Heart right ventricle (tissue), 16 donors: ENCODE measurements around the gene CARD10. TPM values are rescaled to one million over a fixed set of nuclear protein-coding genes. Genes with fewer than 3 reads are reported as not detected.
A peak's percentile ranks its signal among the peaks of the same experiment; 100 is the strongest.
"Not testable (repeated sequence)": the region's sequence is repeated elsewhere in the genome, so short reads cannot be mapped to it uniquely, and the experiment has no call there.

Experiments
- ATAC-seq, 8 donors: fragments of 200-7000 bp; cut with Tn5 transposase; one replicate each; pipeline ENCODE4 v1.9.1; 2020; ENCODE audit warnings: mild to moderate bottlenecking in 8 of 8, moderate library complexity in 8 of 8, moderate number of reproducible peaks in 1 of 8
- DNase-seq, 2 donors: peaks; one replicate each; pipeline ENCODE4 v3.0.0-alpha.2; 2020
- H3K27ac ChIP-seq, 10 donors: fragments of 200-600 bp; sonication (generic) in 2 of 10; one replicate each; pipeline versions ENCODE4 v1.5.0 to v1.8.0; 2020 to 2022; ENCODE audit warnings: mild to moderate bottlenecking in 3 of 10
- H3K27me3 ChIP-seq, 7 donors: fragments of 200-600 bp; one replicate each; pipeline ENCODE4 v1.8.0; 2021 to 2022; ENCODE audit warnings: mild to moderate bottlenecking in 2 of 7
- H3K36me3 ChIP-seq, 9 donors: fragments of 200-600 bp; sonication (generic) in 1 of 9; one replicate each; pipeline versions ENCODE4 v1.5.0 to v1.8.0; 2020 to 2022; ENCODE audit warnings: mild to moderate bottlenecking in 2 of 9
- H3K4me1 ChIP-seq, 9 donors: fragments of 200-600 bp; sonication (generic) in 1 of 9; one replicate each; pipeline versions ENCODE4 v1.5.0 to v1.8.0; 2020 to 2022; ENCODE audit warnings: mild to moderate bottlenecking in 4 of 9
- H3K4me3 ChIP-seq, 10 donors: fragments of 200-600 bp; sonication (generic) in 2 of 10; one replicate each; pipeline versions ENCODE4 v1.5.0 to v1.8.0; 2020 to 2022; ENCODE audit warnings: mild to moderate bottlenecking in 7 of 10, moderate library complexity in 2 of 10
- H3K9me3 ChIP-seq, 11 donors: fragments of 200-600 bp in 10 of 11; sonication (generic) in 2 of 11; one replicate each; pipeline versions ENCODE4 v1.5.0 to v1.8.0; 2013 to 2022; ENCODE audit warnings: mild to moderate bottlenecking in 2 of 11, control low read depth in 1 of 11, moderate library complexity in 1 of 11
- WGBS, 2 donors: extraction: QIAGEN DNeasy Blood & Tissue Kit; methylation state at CpG; one replicate each; pipeline ENCODE4 v1.1.7; 2013; ENCODE audit warnings: inconsistent platforms in 1 of 2; 5-methylcytosine and 5-hydroxymethylcytosine counted together
- intact Hi-C, 10 donors: fragments of 100-400 bp; cut with DNase I; formaldehyde crosslinking; loops; one replicate each; pipeline versions ENCODE4 v1.11.1 to v1.14.2; 2022
- polyA plus RNA-seq, 2 donors: library from polyadenylated mRNA; stranded (reverse); fragments of 200-250 nt; gene quantifications; one replicate each; pipeline ENCODE4 v1.2.3, GENCODE V29; 2013
- total RNA-seq, 10 donors: library from RNA; stranded (reverse); fragmentation: NEBNext Ultra II Directional in 3 of 10; extraction: Animal tissue kit (Norgen Biotek cat#: 25700) in 3 of 10; gene quantifications; one replicate each; pipeline versions ENCODE4 v1.2.1 to v1.2.4, GENCODE V29; 2021 to 2023
- TF ChIP-seq, protein P1 (sequence below), 9 donors: fragments of 200-600 bp; sonication (generic) in 2 of 9; IDR thresholded peaks; one replicate each; pipeline versions ENCODE4 v1.5.0 to v1.8.0; 2021 to 2022; ENCODE audit warnings: antibody characterized with exemption in 9 of 9, mild to moderate bottlenecking in 5 of 9, moderate library complexity in 1 of 9
- donor health status: Arrhythmogenic right ventricular cardiomyopathy.
- donor health status: ischemic (EF 13 %, LVEDD 7.1; RV severe dilation, severe dysfunction).
- donor health status: healthy with polysubstance abuse.
- donor health status: DM: no; HTN: yes; CAD: no.
- donor health status: DM: no; HTN: no; CAD: no.
- donor health status: ischemic (EF 25% LVEDD 6.9; RV normal size, moderate dysfunction).
- donor health status: ischemic (EF 25% LVEDD 5.7; RV mildly dilated, moderate dysfunction).
- donor health status: healthy.
- donor health status: DM: yes; HTN: yes; CAD: no.
- donor health status: Ischemic cardiomyopathy.
- donor health status: ischemic (EF 35%, LVEDD 5.7; RV mildly dilated, moderate dysfunction).
- donor health status: nonischemic (EF 11% LVEDD 7.7; RV severe dilation, severe dysfunction).
- donor health status: DM: yes; HTN: yes; CAD: no.
- donor health status: PGD.
- donor health status: ischemic (EF 29% LVEDD 5.4; RV normal size, mild dysfunction).
- donor health status: nonischemic (EF 23%, LVEDD 6.1; RV moderate dilation, normal function).

CARD10 gene
- total and polyA plus RNA-seq, 12 donors = 7.4 to 14.8 (median 8.9) TPM

DNA sequence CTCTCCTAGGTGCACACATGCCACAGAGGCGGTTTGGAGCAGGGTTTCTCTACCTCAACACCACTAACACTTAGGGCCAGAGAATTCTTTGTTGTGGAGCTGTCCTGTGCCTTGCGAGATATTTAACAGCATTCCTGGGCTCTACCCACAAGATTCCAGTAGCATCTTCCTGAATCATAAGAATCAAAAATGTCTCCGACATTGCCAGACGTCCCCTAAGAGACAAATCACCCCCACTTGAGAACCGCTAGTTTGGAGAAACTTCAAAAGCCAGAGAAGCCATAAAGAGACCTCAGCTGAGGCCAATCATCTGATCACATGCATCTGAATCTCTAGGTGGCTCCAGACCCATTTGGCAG is 49.1 kb downstream of the CARD10 start:
- DNase-seq (no peak), ATAC-seq (no peak)
- Histone ChIP-seq H3K4me3 (no peak overlapping the region), H3K9me3 (no peaks in the 10 kb centered on the region), H3K27me3 (peaks cover 0 to 41% (median 23%) of the 10 kb centered on the region in 7 donors), H3K4me1 (no peaks in the 10 kb centered on the region), H3K36me3 (peaks cover 0 to 77% (median 0%) of the 10 kb centered on the region in 9 donors), H3K27ac (no peak overlapping the region)
- TF ChIP-seq, protein P1, sequence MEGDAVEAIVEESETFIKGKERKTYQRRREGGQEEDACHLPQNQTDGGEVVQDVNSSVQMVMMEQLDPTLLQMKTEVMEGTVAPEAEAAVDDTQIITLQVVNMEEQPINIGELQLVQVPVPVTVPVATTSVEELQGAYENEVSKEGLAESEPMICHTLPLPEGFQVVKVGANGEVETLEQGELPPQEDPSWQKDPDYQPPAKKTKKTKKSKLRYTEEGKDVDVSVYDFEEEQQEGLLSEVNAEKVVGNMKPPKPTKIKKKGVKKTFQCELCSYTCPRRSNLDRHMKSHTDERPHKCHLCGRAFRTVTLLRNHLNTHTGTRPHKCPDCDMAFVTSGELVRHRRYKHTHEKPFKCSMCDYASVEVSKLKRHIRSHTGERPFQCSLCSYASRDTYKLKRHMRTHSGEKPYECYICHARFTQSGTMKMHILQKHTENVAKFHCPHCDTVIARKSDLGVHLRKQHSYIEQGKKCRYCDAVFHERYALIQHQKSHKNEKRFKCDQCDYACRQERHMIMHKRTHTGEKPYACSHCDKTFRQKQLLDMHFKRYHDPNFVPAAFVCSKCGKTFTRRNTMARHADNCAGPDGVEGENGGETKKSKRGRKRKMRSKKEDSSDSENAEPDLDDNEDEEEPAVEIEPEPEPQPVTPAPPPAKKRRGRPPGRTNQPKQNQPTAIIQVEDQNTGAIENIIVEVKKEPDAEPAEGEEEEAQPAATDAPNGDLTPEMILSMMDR (IDR thresholded peaks at IDR 0.05) = no peak
- WGBS, 2 donors = 75 to 76% methylated on average over 5 of the region's 5 CpGs
- intact Hi-C loops = no loop called here

DNA sequence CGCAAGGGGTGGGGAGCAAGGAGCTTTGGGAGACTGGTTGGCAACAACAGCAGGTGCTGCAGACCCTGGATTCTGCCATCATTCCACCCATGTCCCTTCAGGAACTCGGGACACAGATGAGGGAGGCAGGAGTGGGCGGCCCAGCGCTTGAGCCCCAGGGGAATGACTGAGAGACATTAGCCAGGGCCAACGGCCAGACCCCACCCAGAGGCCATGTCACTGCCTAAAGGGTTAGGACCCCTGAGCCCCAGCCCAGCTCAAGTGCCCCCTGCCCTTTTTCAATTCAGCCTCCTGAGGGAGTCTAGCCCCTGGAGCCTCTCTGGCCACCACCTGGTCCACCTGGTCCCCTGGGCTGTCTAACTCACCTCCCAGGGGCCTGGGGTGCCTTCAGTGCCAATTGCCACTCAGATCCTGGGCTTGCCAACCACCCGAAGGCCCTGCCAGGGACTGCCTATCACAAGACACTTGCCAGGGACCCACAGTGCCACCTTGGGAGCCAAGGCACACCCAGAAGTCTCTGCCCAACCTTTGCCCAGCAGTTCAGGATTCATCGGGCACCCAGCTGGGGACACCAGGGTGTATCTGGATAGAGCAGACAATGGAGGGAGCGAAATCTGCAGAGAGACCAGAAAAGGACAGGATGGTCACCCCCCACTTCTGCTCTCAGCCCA is 49.7 kb downstream of the CARD10 start:
- Histone ChIP-seq H3K27ac (no peak overlapping the region), H3K36me3 (peaks cover 0 to 72% (median 0%) of the 10 kb centered on the region in 9 donors), H3K4me1 (peaks cover 0 to under 1% (median 0%) of the 10 kb centered on the region in 9 donors), H3K9me3 (no peaks in the 10 kb centered on the region), H3K4me3 (no peak overlapping the region), H3K27me3 (peaks cover 0 to 38% (median 22%) of the 10 kb centered on the region in 7 donors)
- intact Hi-C loops = loop anchor here in 1 of 10 donors (10.0 kb wide), 1 partner anchor 405 kb away; no protein-coding TSS in a partner anchor
- TF ChIP-seq, protein P1 (IDR thresholded peaks at IDR 0.05) = no peak
- 74 to 80% methylated on average over 8 of the region's 8 CpGs for WGBS, 2 donors
- DNase-seq (no peak), ATAC-seq (peak in 1 of 8 donors; percentile 24)

DNA sequence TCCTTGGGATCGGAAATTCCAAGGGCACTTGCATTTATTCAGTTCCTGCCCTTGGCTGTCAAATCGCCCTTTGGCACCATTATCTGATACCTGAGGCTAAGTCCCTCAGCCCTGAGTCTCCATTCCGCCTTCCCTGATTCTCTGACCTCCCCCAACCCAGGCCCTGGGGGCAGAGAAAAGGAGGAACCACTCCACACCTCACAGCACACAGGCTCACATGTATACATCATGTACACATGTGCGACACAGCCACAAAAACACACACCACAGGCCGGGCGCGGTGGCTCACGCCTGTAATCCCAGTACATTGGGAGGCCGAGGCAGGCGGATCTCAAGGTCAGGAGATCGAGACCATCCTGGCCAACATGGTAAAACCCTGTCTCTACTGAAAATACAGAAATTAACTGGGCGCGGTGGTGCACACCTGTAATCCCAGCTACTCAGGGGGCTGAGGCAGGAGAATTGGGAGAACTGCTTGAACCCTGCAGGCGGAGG is 51.0 kb downstream of the CARD10 start:
- not testable (repeated sequence) for ATAC-seq, H3K4me1 ChIP-seq, H3K4me3 ChIP-seq, H3K27ac ChIP-seq, H3K9me3 ChIP-seq, DNase-seq
- WGBS, 2 donors = 92% methylated on average over 14 of the region's 14 CpGs
- Histone ChIP-seq H3K36me3 (peaks cover 0 to 59% (median 0%) of the 10 kb centered on the region in 9 donors), H3K27me3 (peaks cover 0 to 34% (median 19%) of the 10 kb centered on the region in 7 donors)
- intact Hi-C loops = loop anchor here in 1 of 10 donors (10.0 kb wide), 1 partner anchor 403 kb away; no protein-coding TSS in a partner anchor

DNA sequence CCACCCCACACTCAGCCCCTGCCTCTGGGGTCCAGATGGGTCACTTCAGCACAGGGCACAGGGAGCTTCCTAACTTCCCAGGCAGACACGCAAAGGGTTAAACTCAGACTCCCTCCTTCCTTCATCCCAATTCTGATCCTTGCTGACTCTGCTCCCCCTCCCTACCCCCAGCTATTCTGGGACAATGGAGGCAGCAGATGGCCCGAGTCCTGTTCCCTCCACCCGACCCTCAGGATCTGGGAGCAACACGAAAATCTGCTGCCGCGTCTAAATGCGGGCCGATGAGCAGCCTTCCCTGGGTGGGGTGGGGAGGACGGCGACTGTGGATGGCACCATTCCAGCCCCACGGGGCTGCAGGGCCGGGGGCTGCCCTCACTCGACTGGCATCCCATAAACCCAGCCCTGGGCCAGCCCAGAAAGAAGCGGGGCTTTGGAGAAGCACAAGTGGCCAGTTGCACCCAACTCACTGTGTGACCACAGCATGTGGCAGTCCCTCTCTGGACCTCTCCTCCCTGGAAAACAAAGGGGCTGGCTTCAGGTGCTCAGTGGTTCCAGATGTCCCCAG is 51.7 kb downstream of the CARD10 start:
- WGBS, 2 donors = 53 to 59% methylated on average over 14 of the region's 14 CpGs
- H3K27me3 ChIP-seq = peaks cover 0 to 27% (median 11%) of the 10 kb centered on the region in 7 donors
- peaks cover 0 to 7% (median 0%) of the 10 kb centered on the region in 9 donors for H3K4me1 ChIP-seq
- H3K36me3 ChIP-seq = peaks cover 0 to 53% (median 0%) of the 10 kb centered on the region in 9 donors
- no peak overlapping the region for H3K27ac ChIP-seq
- ATAC-seq (peak in 1 of 8 donors; percentile 11), DNase-seq (no peak)
- TF ChIP-seq, protein P1 (IDR thresholded peaks at IDR 0.05) = no peak
- intact Hi-C loops = loop anchor here in 1 of 10 donors (10.0 kb wide), 1 partner anchor 403 kb away; no protein-coding TSS in a partner anchor
- H3K4me3 ChIP-seq = no peak overlapping the region
- no peaks in the 10 kb centered on the region for H3K9me3 ChIP-seq
